Astrocyte (in vitro differentiated cells and primary cell): Measurements from ENCODE around the gene ZNF195. TPM values are rescaled to one million over a fixed set of nuclear protein-coding genes. Genes with fewer than 3 reads are reported as not detected.
A peak's percentile ranks its signal among the peaks of the same experiment; 100 is the strongest.

Experiments used
- DNase-seq: peaks from one replicate; pipeline ENCODE4 v3.0.0-alpha.2; 2010; ENCODE audit warnings: low read depth
- FAIRE-seq: peaks from 2 replicates; lab custom pipeline; 2011; peaks lifted over from hg19 to GRCh38; lab: Jason Lieb, UNC
- H2AFZ ChIP-seq: 2 replicates; pipeline ENCODE4 v1.6.0; 2012; ENCODE audit warnings: low read depth, low read length, inconsistent platforms
- H3K27ac ChIP-seq: 2 replicates; pipeline ENCODE4 v1.5.1; 2011; ENCODE audit warnings: low read depth, low read length, inconsistent platforms
- H3K27me3 ChIP-seq: 2 replicates; pipeline ENCODE4 v1.6.0; 2011; ENCODE audit warnings: low read length, inconsistent platforms; ENCODE audit not compliant: insufficient read depth
- H3K36me3 ChIP-seq: 2 replicates; pipeline ENCODE4 v1.5.1; 2011; ENCODE audit warnings: low read length, inconsistent platforms; ENCODE audit not compliant: insufficient read depth
- H3K4me1 ChIP-seq: 2 replicates; pipeline ENCODE4 v1.5.1; 2011; ENCODE audit warnings: low read length, inconsistent platforms; ENCODE audit not compliant: insufficient read depth
- H3K4me2 ChIP-seq: 2 replicates; pipeline ENCODE4 v1.6.0; 2012; ENCODE audit warnings: low read length, inconsistent platforms
- H3K4me3 ChIP-seq: 2 replicates; pipeline ENCODE4 v1.5.1; 2011; ENCODE audit warnings: low read depth, mild to moderate bottlenecking, low read length, inconsistent platforms; ENCODE audit not compliant: insufficient read depth
- H3K79me2 ChIP-seq: 2 replicates; pipeline ENCODE4 v1.6.0; 2012; ENCODE audit warnings: mild to moderate bottlenecking, low read length, inconsistent platforms; ENCODE audit not compliant: insufficient read depth
- H3K9ac ChIP-seq: 2 replicates; pipeline ENCODE4 v1.6.0; 2012; ENCODE audit warnings: mild to moderate bottlenecking, low read length, inconsistent platforms
- H3K9me3 ChIP-seq: 2 replicates; pipeline ENCODE4 v1.5.1; 2012; ENCODE audit warnings: low read depth, mild to moderate bottlenecking, low read length, inconsistent platforms; ENCODE audit not compliant: insufficient read depth
- H4K20me1 ChIP-seq: 2 replicates; pipeline ENCODE4 v1.6.0; 2012; ENCODE audit warnings: low read length, inconsistent platforms; ENCODE audit not compliant: insufficient read depth
- H3K27ac Mint-ChIP-seq: one replicate; pipeline ENCODE4 v1.8.0; 2021; ENCODE audit warnings: mild to moderate bottlenecking, mixed read lengths; ENCODE audit not compliant: unreplicated experiment
- H3K27me3 Mint-ChIP-seq: one replicate; pipeline ENCODE4 v1.8.0; 2021; ENCODE audit warnings: low read depth, mixed read lengths; ENCODE audit not compliant: unreplicated experiment
- H3K36me3 Mint-ChIP-seq: one replicate; pipeline ENCODE4 v1.8.0; 2021; ENCODE audit warnings: low read depth, mixed read lengths; ENCODE audit not compliant: unreplicated experiment
- H3K4me1 Mint-ChIP-seq: one replicate; pipeline ENCODE4 v1.8.0; 2021; ENCODE audit warnings: low read depth, mixed read lengths; ENCODE audit not compliant: unreplicated experiment
- H3K4me3 Mint-ChIP-seq: one replicate; pipeline ENCODE4 v1.8.0; 2021; ENCODE audit warnings: mild to moderate bottlenecking, moderate library complexity, mixed read lengths; ENCODE audit not compliant: unreplicated experiment
- H3K9me3 Mint-ChIP-seq: one replicate; pipeline ENCODE4 v1.8.0; 2021; ENCODE audit warnings: mild to moderate bottlenecking, mixed read lengths; ENCODE audit not compliant: unreplicated experiment
- CTCF ChIP-seq: IDR thresholded peaks from 2 replicates; pipeline ENCODE4 v1.5.1; 2011; ENCODE audit warnings: low read depth, mild to moderate bottlenecking, inconsistent platforms, low read length, moderate library complexity; ENCODE audit not compliant: insufficient read depth
- EZH2 ChIP-seq: IDR thresholded peaks from 2 replicates; pipeline ENCODE4 v1.6.1; 2012; ENCODE audit warnings: mild to moderate bottlenecking, low read length, inconsistent platforms; ENCODE audit not compliant: insufficient read depth
- total RNA-seq: library from RNA; stranded (reverse); gene quantifications from 2 replicates; pipeline ENCODE4 v1.2.1, GENCODE V29; 2021

The ZNF195 gene
- total RNA-seq, 1 donor from 2014 or later = 57.5 TPM

DNA sequence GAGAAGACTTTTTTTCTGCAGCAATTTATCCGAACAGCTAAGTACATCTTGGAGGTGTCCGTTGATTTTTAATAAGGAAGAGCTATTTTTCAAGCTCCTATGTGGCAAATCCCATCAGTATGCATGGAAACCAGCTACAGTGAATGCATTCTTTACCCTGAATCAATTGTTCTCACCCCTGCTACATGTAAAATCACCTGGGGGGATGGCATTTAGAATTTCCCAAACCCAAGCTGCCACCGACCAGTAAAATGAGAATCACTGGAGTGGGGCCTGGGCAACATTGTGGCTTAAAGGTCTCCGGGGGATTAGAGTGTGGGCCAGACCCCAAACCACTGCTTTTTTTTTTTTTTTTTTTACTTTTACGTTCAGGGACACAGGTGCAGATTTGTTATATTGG is 2.8 kb upstream of the ZNF195 start:
- TF ChIP-seq CTCF = no peak
- TF ChIP-seq EZH2 = no peak
- Mint-ChIP-seq H3K4me1 (peaks cover 14% of the 10 kb centered on the region), H3K4me3 (peak overlapping the region; percentile 93), H3K27ac (no peak overlapping the region), H3K36me3 (peaks cover 48% of the 10 kb centered on the region), H3K27me3 (no peaks in the 10 kb centered on the region), H3K9me3 (peaks cover 3% of the 10 kb centered on the region)
- H3K4me2 ChIP-seq = no peak overlapping the region
- FAIRE-seq (no peak), DNase-seq (no peak)
- H3K9me3 ChIP-seq = peaks cover 2% of the 10 kb centered on the region
- H3K36me3 ChIP-seq = peaks cover 5% of the 10 kb centered on the region
- no peak overlapping the region for H3K9ac ChIP-seq
- peaks cover 6% of the 10 kb centered on the region for H3K4me1 ChIP-seq
- H3K79me2 ChIP-seq = peaks cover 21% of the 10 kb centered on the region
- H3K27me3 ChIP-seq = no peaks in the 10 kb centered on the region
- H3K27ac ChIP-seq = no peak overlapping the region
- H3K4me3 ChIP-seq = no peak overlapping the region
- no peak overlapping the region for H2AFZ ChIP-seq
- peaks cover 10% of the 10 kb centered on the region for H4K20me1 ChIP-seq

GRCh38 chr11:3380706-3381545 is 2.0 kb upstream of the ZNF195 start:
- peak overlapping the region; percentile 77 for H3K27ac Mint-ChIP-seq

More at GRCh38 chr11:3380706-3381545, 2.0 kb upstream of the ZNF195 start:
- no peak for DNase-seq
- peaks cover 45% of the 10 kb centered on the region for H3K36me3 Mint-ChIP-seq
- H3K9me3 ChIP-seq = peaks cover 2% of the 10 kb centered on the region
- H2AFZ ChIP-seq = no peak overlapping the region
- no peaks in the 10 kb centered on the region for H3K27me3 Mint-ChIP-seq
- peak overlapping the region; percentile 93 for H3K4me3 Mint-ChIP-seq
- H3K79me2 ChIP-seq = peaks cover 30% of the 10 kb centered on the region
- H3K9me3 Mint-ChIP-seq = peaks cover 3% of the 10 kb centered on the region
- H3K36me3 ChIP-seq = peaks cover 7% of the 10 kb centered on the region
- H3K9ac ChIP-seq = no peak overlapping the region
- TF ChIP-seq CTCF (no peak), EZH2 (no peak)
- no peak for FAIRE-seq
- peak overlapping the region; percentile 33 for H3K4me2 ChIP-seq
- no peak overlapping the region for H3K27ac ChIP-seq
- peaks cover 16% of the 10 kb centered on the region for H4K20me1 ChIP-seq
- peaks cover 6% of the 10 kb centered on the region for H3K4me1 ChIP-seq
- H3K4me3 ChIP-seq = no peak overlapping the region
- peaks cover 22% of the 10 kb centered on the region for H3K4me1 Mint-ChIP-seq
- H3K27me3 ChIP-seq = no peaks in the 10 kb centered on the region
